ENCODE data around the gene SMARCA1.
"Not testable (repeated sequence)": the region's sequence is repeated elsewhere in the genome, so short reads cannot be mapped to it uniquely, and the experiment has no call there.

Gene SMARCA1, protein sequence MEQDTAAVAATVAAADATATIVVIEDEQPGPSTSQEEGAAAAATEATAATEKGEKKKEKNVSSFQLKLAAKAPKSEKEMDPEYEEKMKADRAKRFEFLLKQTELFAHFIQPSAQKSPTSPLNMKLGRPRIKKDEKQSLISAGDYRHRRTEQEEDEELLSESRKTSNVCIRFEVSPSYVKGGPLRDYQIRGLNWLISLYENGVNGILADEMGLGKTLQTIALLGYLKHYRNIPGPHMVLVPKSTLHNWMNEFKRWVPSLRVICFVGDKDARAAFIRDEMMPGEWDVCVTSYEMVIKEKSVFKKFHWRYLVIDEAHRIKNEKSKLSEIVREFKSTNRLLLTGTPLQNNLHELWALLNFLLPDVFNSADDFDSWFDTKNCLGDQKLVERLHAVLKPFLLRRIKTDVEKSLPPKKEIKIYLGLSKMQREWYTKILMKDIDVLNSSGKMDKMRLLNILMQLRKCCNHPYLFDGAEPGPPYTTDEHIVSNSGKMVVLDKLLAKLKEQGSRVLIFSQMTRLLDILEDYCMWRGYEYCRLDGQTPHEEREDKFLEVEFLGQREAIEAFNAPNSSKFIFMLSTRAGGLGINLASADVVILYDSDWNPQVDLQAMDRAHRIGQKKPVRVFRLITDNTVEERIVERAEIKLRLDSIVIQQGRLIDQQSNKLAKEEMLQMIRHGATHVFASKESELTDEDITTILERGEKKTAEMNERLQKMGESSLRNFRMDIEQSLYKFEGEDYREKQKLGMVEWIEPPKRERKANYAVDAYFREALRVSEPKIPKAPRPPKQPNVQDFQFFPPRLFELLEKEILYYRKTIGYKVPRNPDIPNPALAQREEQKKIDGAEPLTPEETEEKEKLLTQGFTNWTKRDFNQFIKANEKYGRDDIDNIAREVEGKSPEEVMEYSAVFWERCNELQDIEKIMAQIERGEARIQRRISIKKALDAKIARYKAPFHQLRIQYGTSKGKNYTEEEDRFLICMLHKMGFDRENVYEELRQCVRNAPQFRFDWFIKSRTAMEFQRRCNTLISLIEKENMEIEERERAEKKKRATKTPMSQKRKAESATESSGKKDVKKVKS

DNA sequence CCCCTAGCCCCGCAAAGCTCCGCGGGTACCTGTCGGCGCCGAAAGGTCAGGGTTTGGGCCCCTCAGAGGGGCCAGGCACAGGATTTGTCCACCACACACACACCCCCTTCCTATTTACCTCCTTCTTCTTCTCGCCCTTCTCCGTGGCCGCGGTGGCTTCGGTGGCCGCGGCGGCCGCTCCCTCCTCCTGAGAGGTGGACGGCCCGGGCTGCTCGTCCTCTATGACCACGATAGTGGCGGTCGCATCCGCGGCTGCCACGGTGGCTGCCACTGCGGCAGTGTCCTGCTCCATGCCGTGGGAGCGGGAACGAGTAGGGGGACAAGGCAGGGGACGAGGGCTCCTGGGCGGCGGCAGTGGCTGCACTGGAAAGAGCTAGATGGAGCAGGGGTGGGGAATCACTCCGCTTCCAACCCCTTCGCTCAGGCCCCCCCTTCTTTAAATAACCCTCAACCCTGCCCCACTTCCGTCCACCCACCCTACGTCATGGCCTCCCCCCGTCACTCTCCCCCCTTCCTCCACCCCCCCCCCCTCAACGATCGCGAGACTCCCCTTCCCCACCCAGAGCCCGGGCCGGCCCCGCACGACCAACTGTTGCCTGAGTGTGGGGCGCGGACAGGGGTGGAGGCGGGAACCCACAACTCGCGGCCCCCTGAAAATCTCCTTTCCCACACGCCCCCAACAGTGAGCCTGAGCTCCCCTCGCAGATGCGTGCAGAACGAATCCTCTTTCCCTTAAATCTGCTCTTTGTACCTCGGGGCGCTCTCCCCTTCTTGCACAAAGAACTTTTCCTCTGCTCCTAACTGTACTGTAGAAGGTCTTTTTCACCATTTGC is at the start of gene SMARCA1:
Gene SMARCA1, minus strand, starts transcription at position 412 of the 833 bp plus-strand sequence. Its CDS starts 120 bp downstream, at position 292.
- peak; percentile 11 for DNase-seq

DNA sequence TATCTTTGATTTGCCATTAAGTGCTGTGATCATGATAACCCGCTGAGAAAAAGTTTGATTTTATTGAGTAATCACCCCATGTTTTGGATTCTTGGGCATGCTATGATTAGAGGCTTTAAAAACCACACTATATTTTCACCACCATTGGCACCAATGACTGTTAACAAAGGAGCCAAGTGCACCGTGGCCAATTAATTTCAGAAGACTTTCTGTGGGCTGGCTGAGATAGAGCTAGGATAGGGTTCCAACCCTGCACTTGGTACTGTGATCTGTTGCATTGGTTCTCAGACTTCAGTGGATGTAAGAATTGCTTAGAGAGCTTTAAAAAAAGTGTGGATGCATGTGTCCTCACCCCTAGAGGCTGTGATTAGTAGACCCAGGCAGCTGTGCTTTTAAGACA is 49.1 kb upstream of the SMARCA1 start:
- DNase-seq = no peak

DNA sequence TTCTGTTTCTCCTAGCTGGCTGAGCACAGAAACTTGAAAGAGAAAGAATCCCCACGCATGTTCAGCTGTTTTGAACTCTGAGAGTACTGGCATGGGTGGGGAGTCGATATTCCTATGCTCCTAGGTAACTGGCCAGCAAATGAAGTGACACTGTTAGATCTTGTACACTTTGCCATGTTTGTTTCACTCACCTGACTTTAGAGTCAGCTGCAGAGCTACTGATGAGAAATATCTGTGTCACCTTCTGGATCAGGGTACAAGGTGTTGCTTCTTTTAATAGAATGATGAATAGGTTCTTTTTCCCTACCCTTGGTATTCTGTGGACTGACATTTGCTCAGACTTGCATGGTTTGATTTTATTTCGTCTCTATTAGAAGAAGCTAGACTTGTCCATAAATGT is 45.1 kb upstream of the SMARCA1 start:
- DNase-seq = no peak

DNA sequence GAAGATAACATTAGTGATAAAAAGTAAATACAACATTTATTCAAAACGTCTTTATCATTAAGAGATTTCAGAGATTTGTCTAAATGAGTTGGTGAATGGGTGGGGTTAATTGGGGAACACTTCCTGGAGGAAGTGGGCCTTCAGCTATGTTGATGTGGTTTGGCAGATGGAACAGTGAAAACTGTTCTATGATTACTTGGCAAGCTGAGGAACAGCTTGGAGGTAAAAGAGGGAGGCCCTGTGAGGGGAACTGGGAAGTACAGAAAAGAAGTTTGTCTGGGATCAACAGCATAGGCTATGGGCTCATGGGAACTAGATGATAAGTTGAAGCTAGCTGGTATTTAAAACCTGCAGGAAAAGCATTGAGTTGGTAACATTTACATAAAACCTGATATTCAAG is 42.8 kb upstream of the SMARCA1 start:
- peak; percentile 32 for DNase-seq

DNA sequence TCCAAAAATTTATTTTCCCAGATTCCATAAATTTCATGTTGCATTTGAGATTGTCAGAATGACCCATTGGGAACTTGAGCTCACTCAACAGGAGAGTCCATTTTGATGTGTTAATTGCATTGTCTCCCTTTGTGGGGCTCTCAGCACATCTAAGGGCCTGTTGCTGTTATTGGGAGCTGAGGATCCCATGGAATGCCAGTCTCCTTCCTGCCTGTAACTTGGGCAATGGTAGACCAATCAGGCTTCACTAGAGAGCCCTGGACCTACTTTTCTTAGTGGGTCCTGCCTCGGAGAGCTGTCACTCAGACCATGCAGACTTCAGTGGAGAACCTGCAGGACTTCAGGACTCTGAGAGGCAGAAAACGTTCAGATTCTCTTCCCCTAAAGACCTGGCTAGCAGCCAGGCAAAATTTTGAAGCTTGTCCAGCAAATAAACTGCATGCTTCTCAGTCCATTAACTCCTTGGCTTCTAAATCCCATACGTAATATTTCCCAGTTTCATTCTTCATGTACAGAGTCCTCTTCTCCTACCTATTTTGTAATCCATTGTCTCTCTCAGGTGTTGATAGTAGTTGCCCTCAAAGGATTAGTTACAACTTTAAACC is 41.9 kb upstream of the SMARCA1 start:
- DNase-seq = no peak

DNA sequence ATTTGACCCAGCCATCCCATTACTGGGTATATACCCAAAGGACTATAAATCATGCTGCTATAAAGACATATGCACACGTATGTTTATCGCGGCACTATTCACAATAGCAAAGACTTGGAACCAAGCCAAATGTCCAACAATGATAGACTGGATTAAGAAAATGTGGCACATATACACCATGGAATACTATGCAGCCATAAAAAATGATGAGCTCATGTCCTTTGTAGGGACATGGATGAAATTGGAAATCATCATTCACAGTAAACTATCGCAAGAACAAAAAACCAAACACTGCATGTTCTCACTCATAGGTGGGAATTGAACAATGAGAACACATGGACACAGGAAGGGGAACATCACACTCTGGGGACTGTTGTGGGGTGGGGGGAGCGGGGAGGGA is 41.1 kb upstream of the SMARCA1 start:
- DNase-seq = not testable (repeated sequence)

DNA sequence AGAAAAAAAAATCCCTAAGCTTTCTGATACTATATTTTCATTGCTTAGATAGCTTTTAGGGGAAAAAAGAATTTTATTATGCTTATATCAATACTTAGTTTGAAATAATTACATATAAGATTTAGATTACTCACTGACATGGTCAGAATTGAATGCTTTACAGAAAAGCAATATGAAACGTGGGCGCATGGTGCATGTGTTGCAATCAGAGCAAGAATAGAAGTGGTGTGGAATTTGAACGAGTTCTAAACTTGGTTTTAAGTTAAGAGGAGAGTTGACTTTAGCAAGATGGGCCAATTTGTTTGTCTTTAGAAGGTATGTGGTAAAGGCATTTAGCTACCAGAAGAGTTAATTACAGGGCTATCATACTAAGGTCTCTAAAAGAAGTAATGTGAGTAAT is 38.2 kb upstream of the SMARCA1 start:
- DNase-seq = no peak

DNA sequence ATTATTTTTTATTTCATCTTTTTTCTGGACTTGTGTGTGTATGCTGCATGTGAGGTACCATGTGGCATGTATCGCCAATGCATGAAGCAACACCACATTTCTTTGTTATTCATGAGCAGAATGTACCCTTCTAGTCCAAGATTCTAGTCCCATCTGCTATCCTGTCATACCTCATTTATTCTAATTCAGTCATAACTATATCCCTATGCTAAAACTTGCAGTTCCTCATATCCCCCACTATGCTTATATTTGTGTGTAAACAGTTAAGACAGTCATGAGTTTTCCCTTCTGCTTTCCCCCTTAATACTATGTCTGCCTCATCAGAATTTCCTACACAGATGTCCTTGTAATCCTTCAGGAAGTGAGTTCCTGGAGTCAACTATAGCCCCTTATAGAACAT is 36.5 kb upstream of the SMARCA1 start:
- DNase-seq = no peak

DNA sequence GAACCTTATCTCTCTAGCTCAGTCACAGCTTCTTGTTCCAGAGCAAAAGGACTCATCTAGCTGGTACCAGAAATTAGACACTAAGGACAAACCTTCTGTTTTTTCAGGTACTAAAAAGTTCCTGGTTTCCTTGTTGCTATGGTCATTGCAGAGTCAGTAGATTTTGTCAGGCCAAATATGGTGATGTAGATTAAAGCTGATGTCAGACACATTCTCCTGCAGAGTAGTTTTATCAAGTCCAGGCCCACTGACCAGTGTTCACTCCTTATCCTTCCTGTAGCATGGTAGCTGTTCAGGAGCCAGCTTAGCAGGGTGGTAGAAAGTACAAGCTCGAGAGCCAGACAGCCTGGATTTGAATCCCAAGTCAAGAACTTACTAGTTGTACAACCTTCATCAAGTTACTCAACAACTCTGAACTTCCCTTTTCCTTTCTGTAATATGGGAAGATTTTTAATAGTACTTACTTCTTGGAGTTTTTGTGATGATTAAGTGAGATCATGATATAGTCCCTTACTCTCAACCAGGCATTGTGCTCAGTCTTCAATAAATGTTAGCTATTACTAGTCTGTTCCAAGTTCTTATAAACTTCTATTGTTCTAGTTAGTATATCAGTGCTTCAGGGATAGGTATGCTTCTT is 34.7 kb upstream of the SMARCA1 start:
- no peak for DNase-seq

DNA sequence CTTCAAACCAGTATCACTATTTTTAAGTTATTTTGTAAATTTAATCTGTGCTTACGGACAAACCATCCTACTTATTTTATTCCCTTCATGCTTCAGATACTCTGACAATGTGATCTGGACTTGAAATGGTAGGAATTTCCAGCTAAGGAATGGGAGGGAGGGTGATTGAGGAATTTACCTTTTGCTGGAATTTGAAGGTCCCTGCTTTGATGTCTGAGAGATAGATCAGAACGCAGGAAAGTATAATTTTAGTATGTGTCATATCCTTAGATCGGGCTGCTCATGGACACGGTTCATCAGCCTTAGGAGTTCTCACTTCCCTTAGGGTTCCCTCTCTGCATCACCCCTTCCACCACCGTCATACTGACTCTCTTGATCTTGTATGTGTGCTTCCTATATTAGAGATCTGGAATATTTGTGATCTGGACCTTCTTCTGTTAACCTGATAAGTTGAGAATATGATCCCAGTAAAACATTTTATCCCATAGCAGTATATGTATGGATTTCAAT is 33.6 kb upstream of the SMARCA1 start:
- DNase-seq = no peak

DNA sequence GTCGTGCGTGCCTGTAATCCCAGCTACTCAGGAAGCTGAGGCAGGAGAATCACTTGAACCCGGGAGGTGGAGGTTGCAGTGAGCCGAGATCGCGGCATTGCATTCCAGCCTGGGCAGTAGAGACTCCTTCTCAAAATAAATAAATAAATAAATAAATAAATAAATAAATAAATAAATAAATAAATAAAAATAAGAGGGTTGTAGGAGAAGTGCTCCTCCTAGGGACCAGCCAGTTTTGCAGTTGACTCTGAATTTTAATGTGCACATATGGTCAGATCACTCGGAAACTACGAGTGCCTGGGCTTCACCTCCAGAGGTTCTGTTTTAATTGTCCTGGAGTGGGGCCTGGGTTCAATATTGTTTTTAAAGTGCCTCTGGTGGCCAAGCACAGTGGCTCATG is 31.5 kb upstream of the SMARCA1 start:
- not testable (repeated sequence) for DNase-seq

DNA sequence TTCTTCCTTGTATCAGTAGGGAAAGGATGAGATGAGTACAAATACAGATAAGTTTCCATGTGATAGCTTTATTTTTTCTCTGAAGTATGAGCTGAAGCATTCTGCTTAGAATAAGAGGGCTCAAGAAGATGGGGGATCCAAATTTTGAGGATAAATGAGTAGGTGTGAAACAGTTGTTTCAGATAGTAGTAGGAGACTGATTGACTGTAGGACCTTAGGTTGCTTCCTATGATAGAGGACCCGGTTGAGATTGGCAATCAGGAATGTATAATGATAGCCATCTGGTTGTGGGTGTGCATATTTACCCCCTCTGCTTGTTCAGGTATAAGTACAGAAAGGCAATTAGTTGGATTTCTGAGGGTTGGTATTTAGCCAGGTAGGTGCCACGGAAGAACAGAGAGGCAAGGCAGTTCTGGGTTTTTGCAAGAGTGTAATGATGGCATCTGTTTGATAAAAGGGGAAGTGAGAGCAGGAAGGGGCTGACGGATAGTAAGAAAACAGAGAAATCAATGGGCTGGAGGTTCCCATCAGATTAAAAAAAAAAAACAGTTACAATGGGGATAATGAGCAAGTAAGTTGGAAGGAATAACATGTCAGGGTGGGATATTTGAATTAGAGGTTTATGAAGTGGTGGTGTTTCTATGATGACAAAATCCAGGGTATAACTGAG is 30.5 kb upstream of the SMARCA1 start:
- no peak for DNase-seq

DNA sequence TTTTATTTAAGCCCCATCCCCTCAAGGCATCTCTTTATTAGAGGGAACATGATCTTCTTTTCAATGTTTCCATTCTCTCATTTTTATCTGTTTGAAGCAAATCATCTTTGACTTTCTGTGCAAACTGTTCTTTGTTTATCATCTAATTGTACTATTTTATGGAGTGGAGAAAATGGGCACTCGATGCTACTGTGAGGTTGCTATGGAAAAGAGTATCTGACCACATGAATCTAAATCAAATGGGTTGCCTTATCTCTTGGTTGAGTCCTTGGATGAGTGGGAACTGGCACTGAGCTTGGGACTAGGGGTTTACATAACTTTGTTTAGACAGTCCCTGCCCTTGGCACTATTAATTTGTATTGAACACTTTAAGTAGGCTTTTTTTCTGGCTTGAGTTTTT is 25.8 kb upstream of the SMARCA1 start:
- no peak for DNase-seq

DNA sequence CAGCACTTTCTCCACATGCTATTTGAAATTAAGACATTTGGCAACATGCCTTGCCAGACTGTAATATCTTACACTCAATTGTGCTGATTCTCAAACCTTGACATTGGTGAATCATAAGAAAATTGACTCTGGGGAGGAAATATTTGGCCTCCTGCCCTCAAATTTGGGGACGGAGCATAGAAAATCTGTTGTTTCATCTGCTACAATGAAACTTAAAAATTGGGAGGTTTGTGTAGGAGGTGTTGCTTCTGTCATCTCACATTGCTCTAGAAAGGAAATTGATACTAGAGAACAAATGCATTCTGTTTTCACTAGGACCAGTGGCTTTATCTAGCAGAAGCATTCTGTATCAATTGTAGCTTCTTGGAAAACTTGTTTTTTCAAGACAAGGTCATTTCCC is 22.1 kb upstream of the SMARCA1 start:
- DNase-seq = no peak

DNA sequence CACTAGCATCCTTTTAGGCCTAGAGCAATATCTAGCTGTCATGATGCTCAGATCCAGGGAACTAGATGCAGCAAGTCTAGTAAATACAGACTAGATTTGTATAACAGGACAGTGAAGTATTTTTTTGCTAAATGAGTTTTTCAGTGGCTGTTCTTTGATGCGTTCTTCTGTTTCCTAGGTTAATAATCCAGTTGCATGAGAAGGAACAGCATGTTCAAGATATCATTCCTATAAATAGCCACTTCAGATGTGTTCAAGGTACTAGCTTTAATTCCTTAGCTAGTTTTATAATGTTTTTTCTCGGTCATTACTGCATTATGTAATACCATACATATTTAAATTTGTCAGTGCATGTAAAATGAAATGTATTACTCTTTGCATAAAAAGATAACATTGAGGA is 21.5 kb upstream of the SMARCA1 start:
- no peak for DNase-seq

DNA sequence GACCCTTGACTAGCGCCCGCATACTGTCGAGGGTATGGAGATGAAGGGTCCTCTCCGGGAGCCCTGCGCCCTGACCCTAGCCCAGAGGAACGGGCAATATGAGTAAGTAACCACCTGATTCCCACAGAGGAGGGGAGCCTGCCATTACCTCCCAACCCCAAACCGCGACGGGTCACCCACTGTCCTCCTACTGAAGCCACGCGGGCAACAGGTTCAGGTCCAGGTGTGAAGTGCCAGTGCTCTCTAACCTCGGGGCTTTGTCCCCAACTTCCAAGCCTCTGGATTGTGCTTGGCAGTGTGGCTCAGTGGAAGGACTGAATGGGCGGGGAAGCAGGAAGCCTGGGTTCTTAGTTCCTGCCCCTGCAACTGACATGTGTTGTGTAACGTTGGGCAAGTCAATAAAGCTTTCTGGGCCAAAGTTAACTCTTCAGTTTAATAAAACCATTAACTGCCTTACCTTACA is 17.5 kb upstream of the SMARCA1 start:
- DNase-seq = no peak

DNA sequence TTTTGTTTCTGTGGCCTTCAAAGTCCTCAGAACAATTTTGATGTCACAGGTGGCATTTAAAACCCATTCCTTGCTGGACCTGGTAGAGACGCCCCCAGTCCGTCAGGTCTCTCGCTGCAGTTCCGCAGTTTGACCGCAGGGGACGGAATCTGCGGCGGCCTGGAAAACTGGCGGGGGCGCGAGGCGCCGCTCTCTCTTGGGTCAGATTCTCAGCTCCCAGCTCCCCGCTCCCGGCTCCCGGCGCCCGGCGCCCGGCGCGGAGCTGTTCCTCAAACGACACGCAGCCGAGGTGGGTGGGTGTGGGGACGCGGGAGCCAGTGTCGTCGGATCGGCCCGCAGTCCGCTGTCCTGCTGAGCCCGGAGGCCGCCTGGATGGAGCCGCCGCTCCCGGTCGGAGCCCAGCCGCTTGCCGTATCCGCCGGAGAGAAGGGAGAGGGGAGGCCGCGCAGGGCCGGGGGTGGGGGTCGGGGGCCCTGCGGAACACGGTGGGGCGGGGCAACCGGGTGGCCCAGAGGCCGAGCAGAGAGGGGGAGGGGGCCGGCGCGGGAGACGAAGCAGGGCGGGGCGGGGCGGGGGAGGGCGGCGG is 16.9 kb upstream of the SMARCA1 start, which contains the start of gene OCRL:
Gene OCRL, plus strand, starts transcription at position 192 of the 586 bp plus-strand sequence. Its CDS starts 181 bp downstream, at position 373.
- peak; percentile 46 for DNase-seq

DNA sequence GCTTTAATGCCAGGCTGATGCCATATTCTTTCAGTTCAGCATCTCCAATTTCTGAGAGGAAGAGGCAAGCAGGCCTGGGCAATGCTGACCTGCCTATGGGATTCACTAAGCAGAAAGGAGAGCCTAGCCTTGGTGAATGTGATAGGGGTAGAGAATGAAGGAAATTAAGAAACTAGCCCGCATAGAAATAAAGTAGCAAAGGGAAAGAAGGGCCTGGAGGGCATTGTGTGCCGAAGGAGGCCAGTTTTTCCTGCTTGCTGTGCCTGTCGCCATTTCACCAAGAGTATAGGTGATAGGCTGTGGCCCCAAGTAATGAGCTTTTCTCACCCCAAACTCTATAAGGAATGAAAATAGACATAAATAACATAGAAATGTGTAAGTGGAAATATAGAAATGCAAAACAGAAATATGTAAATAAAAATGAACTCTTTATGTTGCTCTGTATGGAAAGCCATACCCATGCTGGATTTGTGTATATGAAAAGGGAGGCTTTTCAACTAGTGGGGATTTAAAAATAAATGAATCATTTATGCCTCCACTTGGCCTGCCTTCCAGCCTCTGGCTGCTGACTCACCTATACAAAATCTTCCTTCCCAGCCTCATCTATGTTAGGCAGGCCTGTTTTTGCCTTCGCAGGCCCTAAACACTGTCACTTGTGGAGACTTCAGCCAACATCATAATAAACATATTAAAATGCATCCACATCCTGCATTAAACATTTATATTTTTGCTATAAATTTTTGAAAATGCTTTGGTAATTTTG is 11.7 kb upstream of the SMARCA1 start:
- no peak for DNase-seq

DNA sequence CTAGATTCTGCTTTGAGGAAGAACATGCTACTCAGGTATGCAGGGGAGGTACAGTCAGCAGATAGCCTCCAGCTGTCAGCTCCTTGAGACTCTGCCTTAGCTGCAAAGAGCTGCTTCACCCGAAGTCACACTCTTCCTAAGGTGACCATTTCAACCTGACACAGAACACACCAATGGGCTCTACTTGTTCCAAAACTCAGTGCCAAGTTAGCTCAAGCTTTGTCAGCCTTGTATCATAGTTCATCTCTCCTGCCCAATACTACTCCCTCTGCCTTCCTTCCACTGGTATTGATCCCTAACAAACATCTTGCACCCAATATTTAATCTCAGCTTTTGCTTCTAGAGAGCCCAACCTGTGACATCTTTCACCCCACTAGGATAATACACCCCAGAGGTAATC is 7.8 kb upstream of the SMARCA1 start:
- no peak for DNase-seq

All from DMS 273 treated with DMSO at 0.1 percent for 48 hours (cell line).